ENCODE results near the gene ZNF776. TPM values are rescaled to one million over a fixed set of nuclear protein-coding genes. Genes with fewer than 3 reads are reported as not detected.

Gene ZNF776
- polyA plus RNA-seq, 1 donor (not counting 4 experiments of a cell fraction or from before 2014, with no cell fraction given): 7.4 TPM

DNA sequence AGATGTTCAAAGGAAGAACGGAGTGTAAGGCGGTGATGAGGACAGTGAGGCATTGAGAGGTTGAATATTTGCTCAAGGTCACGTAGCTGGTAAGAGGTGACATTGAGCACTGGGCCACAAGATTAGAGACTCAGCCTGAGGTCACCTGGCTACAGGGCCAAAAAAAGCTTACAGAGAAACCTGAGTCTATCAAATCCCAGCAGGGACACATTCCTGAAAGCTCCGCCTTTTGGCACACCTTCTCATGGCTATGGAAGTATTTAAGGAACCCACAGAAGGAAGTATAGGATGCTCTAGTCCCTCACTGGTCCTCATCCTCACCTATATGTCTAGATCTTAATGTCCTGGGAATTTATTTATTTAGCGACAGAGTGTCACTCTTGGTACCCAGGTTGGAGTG lies 40.3 kb downstream of the ZNF776 start:
- Histone ChIP-seq H2AFZ (ENCODE audit: control insufficient read depth, low read length) (no peak overlapping the region), H3K9me1 (ENCODE audit: control insufficient read depth, extremely low read depth, insufficient read depth, low read length) (no peaks in the 10 kb centered on the region), H3K4me1 (ENCODE audit: control insufficient read depth, extremely low read depth, insufficient read depth, low read length) (no peaks in the 10 kb centered on the region), H3K79me2 (ENCODE audit: control insufficient read depth, insufficient read depth, low read length) (peaks cover 33% of the 10 kb centered on the region), H3K36me3 (ENCODE audit: control insufficient read depth in 2 of 2, extremely low read depth in 1 of 2, insufficient read depth in 2 of 2, low read length in 2 of 2) (peaks cover 5 to 9% of the 10 kb centered on the region in 2 experiments), H3K9me3 (ENCODE audit: control insufficient read depth, low read depth, low read length) (no peaks in the 10 kb centered on the region), H3K9ac (ENCODE audit: control insufficient read depth, extremely low read depth, insufficient read depth, low read length) (no peak overlapping the region), H3K4me3 (ENCODE audit: control insufficient read depth in 2 of 3, extremely low read depth in 1 of 3, insufficient read depth in 2 of 3, low read depth in 1 of 3, low read length in 3 of 3) (no peak overlapping the region), H4K20me1 (ENCODE audit: control insufficient read depth, extremely low read depth, insufficient read depth, low read length) (no peaks in the 10 kb centered on the region), H3K27ac (ENCODE audit: control insufficient read depth, insufficient read depth, low read length) (no peak overlapping the region), H3K4me2 (ENCODE audit: control insufficient read depth, extremely low read depth, insufficient read depth, low read depth, low read length) (no peak overlapping the region), H3K27me3 (ENCODE audit: control insufficient read depth, extremely low read depth, insufficient read depth, low read length) (no peaks in the 10 kb centered on the region)
- FAIRE-seq: no peak
- TF ChIP-seq, protein P1, sequence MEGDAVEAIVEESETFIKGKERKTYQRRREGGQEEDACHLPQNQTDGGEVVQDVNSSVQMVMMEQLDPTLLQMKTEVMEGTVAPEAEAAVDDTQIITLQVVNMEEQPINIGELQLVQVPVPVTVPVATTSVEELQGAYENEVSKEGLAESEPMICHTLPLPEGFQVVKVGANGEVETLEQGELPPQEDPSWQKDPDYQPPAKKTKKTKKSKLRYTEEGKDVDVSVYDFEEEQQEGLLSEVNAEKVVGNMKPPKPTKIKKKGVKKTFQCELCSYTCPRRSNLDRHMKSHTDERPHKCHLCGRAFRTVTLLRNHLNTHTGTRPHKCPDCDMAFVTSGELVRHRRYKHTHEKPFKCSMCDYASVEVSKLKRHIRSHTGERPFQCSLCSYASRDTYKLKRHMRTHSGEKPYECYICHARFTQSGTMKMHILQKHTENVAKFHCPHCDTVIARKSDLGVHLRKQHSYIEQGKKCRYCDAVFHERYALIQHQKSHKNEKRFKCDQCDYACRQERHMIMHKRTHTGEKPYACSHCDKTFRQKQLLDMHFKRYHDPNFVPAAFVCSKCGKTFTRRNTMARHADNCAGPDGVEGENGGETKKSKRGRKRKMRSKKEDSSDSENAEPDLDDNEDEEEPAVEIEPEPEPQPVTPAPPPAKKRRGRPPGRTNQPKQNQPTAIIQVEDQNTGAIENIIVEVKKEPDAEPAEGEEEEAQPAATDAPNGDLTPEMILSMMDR (optimal IDR thresholded peaks at IDR 0.05 in 1 of 3, IDR thresholded peaks at IDR 0.05 in 1 of 3, conservative IDR thresholded peaks at IDR 0.05 in 1 of 3; ENCODE audit: extremely low read depth in 1 of 3, insufficient read depth in 2 of 3, low read length in 3 of 3): no peak
- TF ChIP-seq EZH2 (IDR thresholded peaks at IDR 0.05; ENCODE audit: low read length): no peak
- dilution Hi-C loops (cut with MboI; ENCODE audit: extremely low pct_ligation_motif_present, low sequenced_read_pairs): no loop called here
- DNase-seq (ENCODE audit: low read depth, low spot score): no peak

DNA sequence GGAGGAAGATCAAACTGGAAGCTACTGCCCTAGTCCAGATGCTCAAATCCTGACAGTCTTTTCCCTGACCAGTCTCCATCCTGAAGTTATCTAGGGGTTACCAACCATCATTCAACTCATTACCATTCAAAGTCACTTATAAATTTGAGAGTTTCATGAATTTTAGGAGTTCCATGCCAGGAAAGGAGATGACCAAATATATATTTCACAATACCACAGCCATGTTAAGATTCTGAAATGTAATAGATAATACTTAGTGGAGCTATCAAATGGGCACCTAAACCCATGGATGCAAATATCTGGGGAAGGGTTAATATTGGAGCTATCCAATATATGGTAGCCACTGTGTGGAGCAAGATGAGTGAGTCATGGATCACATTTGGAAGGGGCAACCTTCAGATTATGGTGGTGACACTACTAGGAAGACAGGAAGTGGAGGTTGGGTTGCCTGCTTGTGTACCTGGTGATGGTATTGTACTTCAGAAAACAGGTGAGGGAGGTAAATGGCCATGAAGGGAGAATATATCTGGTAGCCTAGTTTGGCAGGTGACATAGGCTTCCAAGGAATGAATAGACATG lies 41.6 kb downstream of the ZNF776 start:
- Histone ChIP-seq H3K9me3 (ENCODE audit: control insufficient read depth, low read depth, low read length) (no peaks in the 10 kb centered on the region), H3K27me3 (ENCODE audit: control insufficient read depth, extremely low read depth, insufficient read depth, low read length) (no peaks in the 10 kb centered on the region), H4K20me1 (ENCODE audit: control insufficient read depth, extremely low read depth, insufficient read depth, low read length) (no peaks in the 10 kb centered on the region), H3K4me2 (ENCODE audit: control insufficient read depth, extremely low read depth, insufficient read depth, low read depth, low read length) (no peak overlapping the region), H3K27ac (ENCODE audit: control insufficient read depth, insufficient read depth, low read length) (no peak overlapping the region), H3K79me2 (ENCODE audit: control insufficient read depth, insufficient read depth, low read length) (peaks cover 30% of the 10 kb centered on the region), H3K9me1 (ENCODE audit: control insufficient read depth, extremely low read depth, insufficient read depth, low read length) (no peaks in the 10 kb centered on the region), H3K36me3 (ENCODE audit: control insufficient read depth in 2 of 2, extremely low read depth in 1 of 2, insufficient read depth in 2 of 2, low read length in 2 of 2) (peaks cover 9% of the 10 kb centered on the region in 2 experiments), H3K9ac (ENCODE audit: control insufficient read depth, extremely low read depth, insufficient read depth, low read length) (no peak overlapping the region), H3K4me3 (ENCODE audit: control insufficient read depth in 2 of 3, extremely low read depth in 1 of 3, insufficient read depth in 2 of 3, low read depth in 1 of 3, low read length in 3 of 3) (no peak overlapping the region), H2AFZ (ENCODE audit: control insufficient read depth, low read length) (no peak overlapping the region), H3K4me1 (ENCODE audit: control insufficient read depth, extremely low read depth, insufficient read depth, low read length) (no peaks in the 10 kb centered on the region)
- DNase-seq (ENCODE audit: low read depth, low spot score): no peak
- FAIRE-seq: peak; percentile 48
- TF ChIP-seq, protein P1 (optimal IDR thresholded peaks at IDR 0.05 in 1 of 3, IDR thresholded peaks at IDR 0.05 in 1 of 3, conservative IDR thresholded peaks at IDR 0.05 in 1 of 3; ENCODE audit: extremely low read depth in 1 of 3, insufficient read depth in 2 of 3, low read length in 3 of 3): no peak
- TF ChIP-seq EZH2 (IDR thresholded peaks at IDR 0.05; ENCODE audit: low read length): no peak
- dilution Hi-C loops (cut with MboI; ENCODE audit: extremely low pct_ligation_motif_present, low sequenced_read_pairs): no loop called here

All from keratinocyte (primary cell).